CD8-positive, alpha-beta memory T cell (primary cell): Measurements from ENCODE around the gene PRR18. TPM values are rescaled to one million over a fixed set of nuclear protein-coding genes. Genes with fewer than 3 reads are reported as not detected.
A peak's percentile ranks its signal among the peaks of the same experiment; 100 is the strongest.

Experiments
- CTCF ChIA-PET: fragments of 350-600 bp; sonication (Branson Sonifier 250); formaldehyde crosslinking; loops from one replicate; lab custom pipeline; 2021; ENCODE audit warnings: antibody characterized with exemption; lab: Charles Lee
- POLR2A ChIA-PET: fragments of 350-600 bp; sonication (Branson Sonifier 250); formaldehyde crosslinking; loops from one replicate; lab custom pipeline; 2021; ENCODE audit warnings: antibody characterized with exemption; lab: Charles Lee
- DNase-seq, 5 donors: peaks; one replicate each; pipeline versions ENCODE4 v3.0.0 to v3.0.0-alpha.2; 2020 to 2022; ENCODE audit warnings: mixed read lengths in 1 of 5
- H3K27ac ChIP-seq: one replicate; pipeline ENCODE4 v1.7.0; 2013; ENCODE audit warnings: low read depth, mild to moderate bottlenecking, low read length, moderate library complexity
- H3K27me3 ChIP-seq: 2 replicates; pipeline ENCODE4 v1.7.0; 2013; ENCODE audit warnings: low read length, mild to moderate bottlenecking; ENCODE audit not compliant: insufficient read depth, poor library complexity, severe bottlenecking
- H3K36me3 ChIP-seq: 2 replicates; pipeline ENCODE4 v1.7.0; 2013; ENCODE audit warnings: mild to moderate bottlenecking, low read length, moderate library complexity; ENCODE audit not compliant: insufficient read depth
- H3K4me1 ChIP-seq: 2 replicates; pipeline ENCODE4 v1.7.0; 2013; ENCODE audit warnings: mild to moderate bottlenecking, low read length, moderate library complexity; ENCODE audit not compliant: insufficient read depth
- H3K4me3 ChIP-seq: 2 replicates; pipeline ENCODE4 v1.7.0; 2013; ENCODE audit warnings: mild to moderate bottlenecking, low read length
- H3K9me3 ChIP-seq: 2 replicates; pipeline ENCODE4 v1.7.0; 2013; ENCODE audit warnings: mild to moderate bottlenecking, low read length
- H3K27ac Mint-ChIP-seq, 8 donors: one replicate each; pipeline ENCODE4 v1.8.0; 2020 to 2021; ENCODE audit warnings: mixed read lengths in 8 of 8, mild to moderate bottlenecking in 6 of 8, inconsistent platforms in 3 of 8, moderate library complexity in 3 of 8
- H3K27me3 Mint-ChIP-seq, 2 donors: one replicate each; pipeline ENCODE4 v1.8.0; 2020 to 2021; ENCODE audit warnings: mixed read lengths in 2 of 2, mild to moderate bottlenecking in 1 of 2, moderate library complexity in 1 of 2
- H3K36me3 Mint-ChIP-seq, 3 donors: one replicate each; pipeline ENCODE4 v1.8.0; 2020 to 2021; ENCODE audit warnings: mixed read lengths in 3 of 3, inconsistent platforms in 1 of 3, mild to moderate bottlenecking in 1 of 3
- H3K4me1 Mint-ChIP-seq, 3 donors: one replicate each; pipeline ENCODE4 v1.8.0; 2020 to 2021; ENCODE audit warnings: mixed read lengths in 3 of 3, inconsistent platforms in 1 of 3, mild to moderate bottlenecking in 1 of 3
- H3K4me3 Mint-ChIP-seq, 7 donors: one replicate each; pipeline ENCODE4 v1.8.0; 2020 to 2021; ENCODE audit warnings: mixed read lengths in 7 of 7, mild to moderate bottlenecking in 6 of 7, moderate library complexity in 4 of 7, inconsistent platforms in 2 of 7
- H3K9me3 Mint-ChIP-seq, 5 donors: one replicate each; pipeline ENCODE4 v1.8.0; 2020 to 2022; ENCODE audit warnings: mixed read lengths in 5 of 5, mild to moderate bottlenecking in 3 of 5, moderate library complexity in 2 of 5, inconsistent platforms in 1 of 5
- polyA plus RNA-seq: library from polyadenylated mRNA; unstranded; fragments of 300-500 nt; fragmentation: Illumina TruSeq; gene quantifications from one replicate; pipeline ENCODE4 v1.2.3, GENCODE V29; 2021
- total RNA-seq, 2 experiments: library from RNA; stranded (reverse); gene quantifications; one replicate each; pipeline ENCODE4 v1.2.3, GENCODE V29; 2021

The PRR18 gene
- total and polyA plus RNA-seq, 3 experiments from 2014 or later, result 0.07 to 0.09 TPM; not detected in 1

DNA sequence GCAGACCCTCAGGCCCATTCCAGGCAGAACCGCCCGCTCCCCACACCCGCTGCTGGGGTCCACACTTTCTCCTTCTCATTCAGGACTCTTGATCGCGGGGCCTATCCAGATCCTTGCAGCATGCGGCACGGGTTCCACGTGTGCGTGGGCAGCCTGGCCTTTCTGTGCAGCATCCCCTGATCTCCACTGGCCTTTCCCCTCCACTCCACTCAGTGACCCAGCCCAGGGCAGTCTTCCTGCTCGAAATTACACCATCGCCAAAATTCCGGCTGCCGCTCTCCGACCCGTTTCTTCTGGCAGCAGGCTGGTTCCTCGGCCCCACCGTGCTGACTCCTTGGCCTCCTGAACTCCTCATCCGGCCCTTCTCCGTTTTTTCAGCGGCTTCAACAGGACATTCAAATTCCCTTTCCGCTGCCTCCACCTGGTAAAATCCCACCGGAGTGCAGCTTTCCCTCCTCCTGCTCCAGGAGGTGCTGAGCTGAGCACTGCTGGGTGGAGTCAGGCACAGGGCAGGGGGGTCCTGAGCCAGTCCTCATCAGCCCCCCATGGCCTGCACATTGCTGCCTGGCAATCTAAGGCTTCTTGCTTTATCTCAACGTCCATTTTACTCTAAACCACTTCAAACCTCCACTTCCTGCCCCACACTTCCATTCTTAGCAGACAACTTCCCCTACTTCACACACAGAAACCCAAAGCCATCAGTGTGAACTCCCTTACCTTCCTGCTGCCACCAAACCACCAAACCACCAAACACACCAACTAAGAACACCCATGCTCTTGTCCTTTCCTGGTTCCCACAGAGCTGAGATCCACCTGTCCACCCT is 25.2 kb upstream of the PRR18 start:
- Mint-ChIP-seq H3K4me3 (peak overlapping the region; percentile 7 to 83 (median 72)), H3K27ac (peak overlapping the region; percentile 1 to 90 (median 50)), H3K9me3 (no peaks in the 10 kb centered on the region), H3K36me3 (peaks cover 9 to 61% (median 20%) of the 10 kb centered on the region in 3 donors), H3K4me1 (peaks cover 13 to 79% (median 36%) of the 10 kb centered on the region in 3 donors), H3K27me3 (peaks cover 0 to 2% of the 10 kb centered on the region in 2 donors)
- Histone ChIP-seq H3K4me1 (peaks cover 70% of the 10 kb centered on the region), H3K27ac (no peak overlapping the region), H3K9me3 (no peaks in the 10 kb centered on the region), H3K4me3 (peak overlapping the region; percentile 27), H3K27me3 (no peaks in the 10 kb centered on the region), H3K36me3 (peaks cover 6% of the 10 kb centered on the region)
- peak in 4 of 5 donors; percentile 6 to 68 (median 48) for DNase-seq
- POLR2A ChIA-PET, result no interaction called here
- CTCF ChIA-PET, result interaction anchor here (1.0 to 1.7 kb wide), 3 partner anchors 20 to 48 kb away, joined by 4 to 6 read pairs (median 5); no protein-coding TSS in a partner anchor

GRCh38 chr6:166331503-166332415 is 23.6 kb upstream of the PRR18 start:
- Mint-ChIP-seq H3K36me3 (peaks cover 9 to 58% (median 20%) of the 10 kb centered on the region in 3 donors), H3K27me3 (peaks cover 0 to 2% of the 10 kb centered on the region in 2 donors), H3K9me3 (no peaks in the 10 kb centered on the region), H3K4me3 (peak overlapping the region in 2 of 7 donors; percentile 75 to 83), H3K27ac (no peak overlapping the region), H3K4me1 (peaks cover 20 to 83% (median 34%) of the 10 kb centered on the region in 3 donors)
- Histone ChIP-seq H3K4me3 (no peak overlapping the region), H3K4me1 (peaks cover 56% of the 10 kb centered on the region), H3K9me3 (no peaks in the 10 kb centered on the region), H3K27me3 (no peaks in the 10 kb centered on the region), H3K36me3 (peaks cover 8% of the 10 kb centered on the region), H3K27ac (no peak overlapping the region)
- ChIA-PET POLR2A (no interaction called here), CTCF (no interaction called here)
- DNase-seq, result no peak

DNA sequence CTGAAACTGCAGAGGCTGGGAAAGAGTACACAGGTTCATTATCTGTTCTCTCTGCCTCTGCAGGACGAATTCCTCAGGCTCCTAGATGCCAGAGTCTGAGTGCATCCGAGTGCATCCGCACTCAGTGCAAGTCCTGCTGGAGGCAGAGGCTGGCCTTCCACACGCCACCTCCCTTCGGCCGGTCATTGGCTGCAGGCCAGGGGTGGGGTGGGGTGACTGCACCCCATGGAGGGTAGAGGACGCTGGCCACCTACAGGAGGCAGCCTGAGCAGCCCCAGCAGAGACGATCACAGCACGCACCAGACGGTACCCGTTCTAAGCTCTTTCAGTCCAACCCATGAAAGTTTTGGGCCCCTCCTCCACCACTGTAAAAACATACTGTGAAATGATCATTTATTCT is 22.4 kb upstream of the PRR18 start:
- ChIA-PET POLR2A (no interaction called here), CTCF (no interaction called here)
- Histone ChIP-seq H3K4me3 (no peak overlapping the region), H3K36me3 (peaks cover 12% of the 10 kb centered on the region), H3K27me3 (no peaks in the 10 kb centered on the region), H3K27ac (no peak overlapping the region), H3K4me1 (peaks cover 44% of the 10 kb centered on the region), H3K9me3 (no peaks in the 10 kb centered on the region)
- Mint-ChIP-seq H3K27ac (no peak overlapping the region), H3K9me3 (no peaks in the 10 kb centered on the region), H3K4me3 (no peak overlapping the region), H3K36me3 (peaks cover 12 to 58% (median 19%) of the 10 kb centered on the region in 3 donors), H3K27me3 (peaks cover 0 to 2% of the 10 kb centered on the region in 2 donors), H3K4me1 (peaks cover 25 to 81% (median 40%) of the 10 kb centered on the region in 3 donors)
- DNase-seq, result no peak

GRCh38 chr6:166325383-166326042 is 17.3 kb upstream of the PRR18 start:
- Histone ChIP-seq H3K36me3 (peaks cover 32% of the 10 kb centered on the region), H3K9me3 (no peaks in the 10 kb centered on the region), H3K27me3 (no peaks in the 10 kb centered on the region), H3K27ac (no peak overlapping the region), H3K4me3 (no peak overlapping the region), H3K4me1 (no peaks in the 10 kb centered on the region)
- Mint-ChIP-seq H3K27ac (peak overlapping the region in 1 of 8 donors; percentile 74), H3K27me3 (no peaks in the 10 kb centered on the region), H3K9me3 (no peaks in the 10 kb centered on the region), H3K4me1 (peaks cover 9 to 33% (median 24%) of the 10 kb centered on the region in 3 donors), H3K4me3 (peak overlapping the region in 1 of 7 donors; percentile 59), H3K36me3 (peaks cover 12 to 75% (median 18%) of the 10 kb centered on the region in 3 donors)
- POLR2A ChIA-PET, result no interaction called here
- DNase-seq, result no peak
- CTCF ChIA-PET, result interaction anchor here (1.6 to 3.2 kb wide), 2 partner anchors 56 to 75 kb away, joined by 5 to 9 read pairs; no protein-coding TSS in a partner anchor

- Histone ChIP-seq H3K27me3 (no peaks in the 10 kb centered on the region), H3K4me3 (no peak overlapping the region), H3K36me3 (peaks cover 26% of the 10 kb centered on the region), H3K27ac (no peak overlapping the region), H3K4me1 (no peaks in the 10 kb centered on the region), H3K9me3 (no peaks in the 10 kb centered on the region)
- CTCF ChIA-PET, result interaction anchor here (1.0 to 1.3 kb wide), 2 partner anchors 10 to 58 kb away, joined by 3 to 5 read pairs; no protein-coding TSS in a partner anchor
- H3K4me3 Mint-ChIP-seq, result no peak overlapping the region
- H3K27me3 Mint-ChIP-seq, result no peaks in the 10 kb centered on the region
- H3K36me3 Mint-ChIP-seq, result peaks cover 12 to 76% (median 21%) of the 10 kb centered on the region in 3 donors
- peaks cover 9 to 16% (median 15%) of the 10 kb centered on the region in 3 donors for H3K4me1 Mint-ChIP-seq
- no peaks in the 10 kb centered on the region for H3K9me3 Mint-ChIP-seq
- H3K27ac Mint-ChIP-seq, result peak overlapping the region in 1 of 8 donors; percentile 34
- no peak for DNase-seq
- POLR2A ChIA-PET, result no interaction called here
Measured at GRCh38 chr6:166323395-166323794, 15.2 kb upstream of the PRR18 start.

GRCh38 chr6:166318649-166319600 is 10.7 kb upstream of the PRR18 start:
- no peak overlapping the region for H3K4me3 Mint-ChIP-seq
- ChIA-PET CTCF (interaction anchor here (1.2 kb wide), 1 partner anchor 9 kb away, joined by 4 read pairs; no protein-coding TSS in a partner anchor), POLR2A (interaction anchor here (1.0 kb wide), 1 partner anchor 309 kb away, joined by 5 read pairs; no protein-coding TSS in a partner anchor)
- Histone ChIP-seq H3K36me3 (peaks cover 15% of the 10 kb centered on the region), H3K4me1 (no peaks in the 10 kb centered on the region), H3K27me3 (no peaks in the 10 kb centered on the region), H3K27ac (no peak overlapping the region), H3K9me3 (no peaks in the 10 kb centered on the region), H3K4me3 (no peak overlapping the region)
- H3K27ac Mint-ChIP-seq, result peak overlapping the region in 3 of 8 donors; percentile 7 to 39 (median 14)
- no peaks in the 10 kb centered on the region for H3K27me3 Mint-ChIP-seq
- no peaks in the 10 kb centered on the region for H3K4me1 Mint-ChIP-seq
- peaks cover 6 to 41% (median 11%) of the 10 kb centered on the region in 3 donors for H3K36me3 Mint-ChIP-seq
- no peaks in the 10 kb centered on the region for H3K9me3 Mint-ChIP-seq
- no peak for DNase-seq
